GM10248 (cell line): Measurements from ENCODE around the gene KLHDC3.

ENCODE experiments used
- CTCF ChIA-PET: fragments of 300-600 bp; sonication (Branson Sonifier 250); formaldehyde crosslinking; extraction: SDS; loops from one replicate; lab custom pipeline; 2021; ENCODE audit warnings: antibody characterized with exemption; lab: Yijun Ruan, JAX
- POLR2A ChIA-PET: fragments of 350-650 bp; sonication (Branson Sonifier 250); formaldehyde crosslinking; extraction: SDS; loops from one replicate; lab custom pipeline; 2020; ENCODE audit warnings: antibody characterized with exemption; lab: Yijun Ruan, JAX
- DNase-seq: peaks from one replicate; pipeline ENCODE4 v3.0.0; 2012; ENCODE audit errors: extremely low spot score
- TF ChIP-seq, protein P1 (sequence below): IDR thresholded peaks from 2 replicates; pipeline ENCODE4 v1.5.1; 2012; ENCODE audit warnings: mild to moderate bottlenecking, low read depth; ENCODE audit errors: extremely low read depth, missing control alignments, control extremely low read depth

KLHDC3 gene

DNA sequence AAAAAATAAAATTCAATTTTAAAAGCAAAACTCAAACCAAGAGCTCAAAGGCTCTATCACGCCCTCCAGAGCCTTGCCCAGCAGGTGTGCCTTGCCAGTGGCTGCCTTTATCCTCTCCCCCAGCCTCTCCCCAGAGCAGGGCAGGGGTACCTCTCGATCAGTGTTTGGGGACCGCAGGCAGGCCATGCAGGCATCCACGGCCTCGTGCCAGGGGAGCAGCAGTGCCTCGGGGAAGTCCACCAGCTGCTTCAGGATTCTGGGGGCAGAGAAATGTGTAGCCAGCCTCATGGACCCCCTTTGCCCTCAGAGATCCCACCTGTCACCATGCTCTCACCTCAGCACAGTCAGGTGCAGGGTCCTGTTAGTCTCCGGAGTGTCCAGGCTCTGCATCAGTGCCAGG, 33.9 kb downstream of the KLHDC3 start:
- no peak for DNase-seq
- TF ChIP-seq, protein P1, sequence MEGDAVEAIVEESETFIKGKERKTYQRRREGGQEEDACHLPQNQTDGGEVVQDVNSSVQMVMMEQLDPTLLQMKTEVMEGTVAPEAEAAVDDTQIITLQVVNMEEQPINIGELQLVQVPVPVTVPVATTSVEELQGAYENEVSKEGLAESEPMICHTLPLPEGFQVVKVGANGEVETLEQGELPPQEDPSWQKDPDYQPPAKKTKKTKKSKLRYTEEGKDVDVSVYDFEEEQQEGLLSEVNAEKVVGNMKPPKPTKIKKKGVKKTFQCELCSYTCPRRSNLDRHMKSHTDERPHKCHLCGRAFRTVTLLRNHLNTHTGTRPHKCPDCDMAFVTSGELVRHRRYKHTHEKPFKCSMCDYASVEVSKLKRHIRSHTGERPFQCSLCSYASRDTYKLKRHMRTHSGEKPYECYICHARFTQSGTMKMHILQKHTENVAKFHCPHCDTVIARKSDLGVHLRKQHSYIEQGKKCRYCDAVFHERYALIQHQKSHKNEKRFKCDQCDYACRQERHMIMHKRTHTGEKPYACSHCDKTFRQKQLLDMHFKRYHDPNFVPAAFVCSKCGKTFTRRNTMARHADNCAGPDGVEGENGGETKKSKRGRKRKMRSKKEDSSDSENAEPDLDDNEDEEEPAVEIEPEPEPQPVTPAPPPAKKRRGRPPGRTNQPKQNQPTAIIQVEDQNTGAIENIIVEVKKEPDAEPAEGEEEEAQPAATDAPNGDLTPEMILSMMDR: no peak
- POLR2A ChIA-PET: interaction anchor here (1.0 to 1.3 kb wide), 2 partner anchors 11 to 34 kb away, joined by 3 to 5 read pairs; partner anchors contain the start of genes KLC4, KLHDC3 and MRPL2
- CTCF ChIA-PET: interaction anchor here (1.6 kb wide), 1 partner anchor 95 kb away, joined by 7 read pairs; no protein-coding TSS in a partner anchor

DNA sequence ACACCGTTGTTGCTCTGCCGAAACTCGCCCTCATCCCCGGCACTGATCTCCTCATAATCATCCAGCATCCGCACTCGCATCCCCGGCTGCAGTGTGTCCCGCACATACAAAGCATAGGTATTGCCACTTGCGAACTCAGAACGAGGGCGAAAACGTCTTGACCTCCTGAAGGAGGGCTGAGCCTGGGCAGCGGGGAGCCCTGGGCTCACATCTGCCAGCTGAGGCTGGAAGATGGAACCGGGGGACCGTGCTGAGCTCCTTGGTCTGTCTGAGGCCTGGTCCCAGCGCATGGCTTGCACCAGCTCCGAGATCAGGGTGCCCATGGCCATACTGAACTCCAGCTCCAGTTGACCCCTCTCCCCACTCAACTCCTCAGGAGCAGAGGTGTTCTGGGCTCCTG, 36.9 kb downstream of the KLHDC3 start:
- CTCF ChIA-PET: interaction anchor here (1.3 to 1.5 kb wide), 3 partner anchors 29 to 455 kb away, joined by 3 read pairs; partner anchors contain the start of gene RRP36
- TF ChIP-seq, protein P1: no peak
- no peak for DNase-seq
- POLR2A ChIA-PET: interaction anchor here (0.5 kb wide), 1 partner anchor 263 kb away, joined by 4 read pairs; no protein-coding TSS in a partner anchor

- POLR2A ChIA-PET: no interaction called here
- TF ChIP-seq, protein P1: no peak
- CTCF ChIA-PET: no interaction called here
- no peak for DNase-seq
Observed at GRCh38 chr6:43052225-43052841, 38.3 kb downstream of the KLHDC3 start.

DNA sequence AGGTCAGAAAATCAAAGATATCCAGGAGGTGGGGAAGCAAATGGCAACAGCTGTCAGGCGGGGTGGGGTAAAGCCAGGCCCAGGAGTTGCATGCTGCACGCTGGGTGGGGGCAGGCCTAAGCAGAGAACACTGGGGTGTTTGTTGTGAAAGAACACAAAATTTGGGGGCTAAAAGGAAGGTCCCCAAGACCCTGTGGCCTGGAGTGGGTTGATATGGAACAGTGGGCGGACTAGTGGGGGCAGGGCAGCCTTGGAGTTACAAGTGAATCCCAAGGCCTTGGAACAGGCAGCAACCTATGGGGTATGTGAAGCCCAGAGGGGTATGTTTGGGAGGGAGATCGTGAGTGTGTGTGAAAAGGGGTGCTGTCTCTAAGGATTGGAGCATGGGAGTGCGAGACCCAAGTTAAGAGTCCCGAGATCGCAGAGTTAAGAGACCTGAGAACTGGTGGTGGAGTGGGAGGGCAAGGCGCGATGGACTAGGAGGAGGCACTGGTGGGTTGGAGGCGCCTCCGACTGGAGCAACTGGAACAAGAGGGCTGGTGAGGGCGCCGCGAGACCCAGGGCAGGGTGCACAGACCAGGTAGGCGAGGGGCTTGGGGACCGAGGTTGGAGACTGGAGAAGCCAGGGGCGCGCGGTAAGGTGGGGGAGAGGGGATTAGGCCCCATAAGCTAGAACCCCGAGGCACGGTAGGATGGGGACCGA, 38.9 kb downstream of the KLHDC3 start:
- DNase-seq: peak; percentile 48
- POLR2A ChIA-PET: interaction anchor here (1.4 kb wide), 1 partner anchor 123 kb away, joined by 3 read pairs; no protein-coding TSS in a partner anchor
- CTCF ChIA-PET: interaction anchor here (1.0 to 1.3 kb wide), 3 partner anchors 9 to 43 kb away, joined by 3 read pairs; partner anchors contain the start of gene RRP36
- TF ChIP-seq, protein P1: no peak

GRCh38 chr6:43053545-43054205, 39.6 kb downstream of the KLHDC3 start, which contains the start of gene CUL7:
CUL7 (minus strand) TSS chr6:43053851; CDS start chr6:43052788, 1,063 bp downstream.
- CTCF ChIA-PET: interaction anchor here (1.0 to 1.3 kb wide), 3 partner anchors 10 to 43 kb away, joined by 3 read pairs; partner anchors contain the start of gene RRP36
- TF ChIP-seq, protein P1: no peak
- DNase-seq: peak; percentile 96
- POLR2A ChIA-PET: interaction anchor here (1.4 kb wide), 1 partner anchor 124 kb away, joined by 3 read pairs; no protein-coding TSS in a partner anchor
